GM23338 (cell line): ENCODE results near the gene NYAP2. TPM values are rescaled to one million over a fixed set of nuclear protein-coding genes. Genes with fewer than 3 reads are reported as not detected.

Source experiments
- ATAC-seq: fragments of 200-7000 bp; cut with Tn5 transposase; 3 replicates; pipeline ENCODE4 v1.9.1; 2020
- DNase-seq: peaks from one replicate; pipeline ENCODE4 v3.0.0-alpha.2; 2015; ENCODE audit warnings: low spot score
- H2AFZ ChIP-seq: fragments of 200-600 bp; sonication (generic); 2 replicates; pipeline ENCODE4 v1.8.0; 2016; ENCODE audit warnings: antibody characterized with exemption, mild to moderate bottlenecking, moderate library complexity
- H3F3A ChIP-seq: fragments of 200-600 bp; sonication (generic); replicated peaks from 2 replicates; pipeline ENCODE4 v1.8.0; 2017; ENCODE audit warnings: antibody characterized with exemption, mixed run types, low read depth
- H3K27ac ChIP-seq: fragments of 200-600 bp; sonication (generic); 2 replicates; pipeline ENCODE4 v1.6.1; 2016; ENCODE audit warnings: low read depth
- H3K27me3 ChIP-seq: fragments of 200-600 bp; sonication (generic); 2 replicates; pipeline ENCODE4 v1.8.0; 2016; ENCODE audit warnings: mild to moderate bottlenecking, mixed run types, moderate library complexity; ENCODE audit not compliant: insufficient read depth
- H3K36me3 ChIP-seq: fragments of 200-600 bp; sonication (generic); 2 replicates; pipeline ENCODE4 v1.8.0; 2016; ENCODE audit warnings: mild to moderate bottlenecking; ENCODE audit not compliant: insufficient read depth
- H3K4me1 ChIP-seq: fragments of 200-600 bp; sonication (generic); 2 replicates; pipeline ENCODE4 v1.8.0; 2016; ENCODE audit warnings: mild to moderate bottlenecking, moderate library complexity; ENCODE audit not compliant: insufficient read depth
- H3K4me2 ChIP-seq: fragments of 200-600 bp; sonication (generic); 2 replicates; pipeline ENCODE4 v1.7.1; 2017; ENCODE audit warnings: mixed run types
- H3K4me3 ChIP-seq: fragments of 200-600 bp; sonication (generic); 2 replicates; pipeline ENCODE4 v1.6.1; 2016; ENCODE audit warnings: mixed run types
- H3K79me2 ChIP-seq: fragments of 200-600 bp; sonication (generic); replicated peaks from 2 replicates; pipeline ENCODE4 v1.8.0; 2017; ENCODE audit warnings: mild to moderate bottlenecking; ENCODE audit not compliant: insufficient read depth
- H3K9me2 ChIP-seq: fragments of 200-600 bp; sonication (generic); 2 replicates; pipeline ENCODE4 v1.8.0; 2017; ENCODE audit not compliant: insufficient read depth
- H4K20me1 ChIP-seq: fragments of 200-600 bp; sonication (generic); replicated peaks from 2 replicates; pipeline ENCODE4 v1.8.0; 2017; ENCODE audit warnings: mild to moderate bottlenecking; ENCODE audit not compliant: insufficient read depth
- H3K27ac Mint-ChIP-seq: 2 replicates; pipeline ENCODE4 v1.8.0; 2020; ENCODE audit warnings: inconsistent platforms, mild to moderate bottlenecking, moderate library complexity, mixed read lengths
- H3K27me3 Mint-ChIP-seq: 3 replicates; pipeline ENCODE4 v1.8.0; 2022; ENCODE audit warnings: low read depth, mild to moderate bottlenecking, moderate library complexity, mixed read lengths, inconsistent platforms; ENCODE audit not compliant: insufficient read depth, poor library complexity
- H3K36me3 Mint-ChIP-seq: 3 replicates; pipeline ENCODE4 v1.8.0; 2021; ENCODE audit warnings: low read depth, mild to moderate bottlenecking, inconsistent platforms, moderate library complexity, mixed read lengths
- H3K4me1 Mint-ChIP-seq: 3 replicates; pipeline ENCODE4 v1.8.0; 2020; ENCODE audit warnings: mild to moderate bottlenecking, inconsistent platforms, mixed read lengths
- H3K4me3 Mint-ChIP-seq: 3 replicates; pipeline ENCODE4 v1.8.0; 2021; ENCODE audit warnings: moderate library complexity, mild to moderate bottlenecking, inconsistent platforms, mixed read lengths
- H3K9me3 Mint-ChIP-seq: 3 replicates; pipeline ENCODE4 v1.8.0; 2020; ENCODE audit warnings: moderate library complexity, mild to moderate bottlenecking, inconsistent platforms, mixed read lengths
- CREB1 ChIP-seq: fragments of 250-450 bp; sonication (Bioruptor Pico); IDR thresholded peaks from 2 replicates; pipeline ENCODE4 v1.5.0; 2020; ENCODE audit warnings: low read depth, mild to moderate bottlenecking, moderate library complexity
- EZH2 ChIP-seq: fragments of 200-600 bp; sonication (generic); IDR thresholded peaks from one replicate; pipeline ENCODE4 v1.8.0; 2017; ENCODE audit warnings: antibody characterized with exemption, mild to moderate bottlenecking, low read depth; ENCODE audit not compliant: unreplicated experiment
- EZH2phosphoT487 ChIP-seq: fragments of 200-600 bp; sonication (generic); IDR thresholded peaks from one replicate; pipeline ENCODE4 v1.8.1; 2018; ENCODE audit warnings: antibody characterized with exemption; ENCODE audit not compliant: unreplicated experiment
- JUNB ChIP-seq: IDR thresholded peaks from one replicate; pipeline ENCODE4 v1.6.1; 2016; ENCODE audit warnings: antibody characterized with exemption; ENCODE audit not compliant: unreplicated experiment
- POLR2AphosphoS5 ChIP-seq: IDR thresholded peaks from 2 replicates; pipeline ENCODE4 v1.6.1; 2016; ENCODE audit warnings: antibody characterized with exemption, low read depth
- STAT1 ChIP-seq: IDR thresholded peaks from one replicate; pipeline ENCODE4 v1.6.1; 2016; ENCODE audit warnings: antibody characterized with exemption; ENCODE audit not compliant: unreplicated experiment
- ZNF114 ChIP-seq: fragments of 250-450 bp; sonication (Bioruptor Pico); IDR thresholded peaks from 2 replicates; pipeline ENCODE4 v1.5.0; 2020; ENCODE audit warnings: mild to moderate bottlenecking, moderate library complexity
- ZNF462 ChIP-seq: fragments of 250-450 bp; sonication (Bioruptor Pico); IDR thresholded peaks from 2 replicates; pipeline ENCODE4 v1.5.0; 2020; ENCODE audit warnings: mild to moderate bottlenecking, moderate library complexity
- polyA plus RNA-seq: library from polyadenylated mRNA; unstranded; fragments of >200 nt; fragmentation: Nextera tagmentation; extraction: Ambion mirVana; gene quantifications from 2 replicates; pipeline ENCODE4 v1.2.1, GENCODE V29; 2016
- total RNA-seq: library from RNA; depleted of rRNA; stranded (reverse); fragments of >200 nt; shearing (Covaris generic); gene quantifications from 2 replicates; pipeline ENCODE4 v1.2.3, GENCODE V29; 2014
- TF ChIP-seq, protein P1 (sequence below), 2 experiments: fragments of 200-600 bp in 1 of 2; sonication (generic) in 1 of 2; conservative IDR thresholded peaks; 2 replicates each; pipeline versions ENCODE4 v1.5.1 to v1.6.1; 2016 to 2017; ENCODE audit warnings: antibody characterized with exemption in 2 of 2, low read depth in 2 of 2, mild to moderate bottlenecking in 2 of 2, moderate library complexity in 1 of 2
- TF ChIP-seq, protein P2 (sequence below): IDR thresholded peaks from 2 replicates; pipeline ENCODE4 v1.6.1; 2016; ENCODE audit warnings: antibody characterized with exemption
- TF ChIP-seq, protein P3 (sequence below): IDR thresholded peaks from one replicate; pipeline ENCODE4 v1.6.1; 2018; ENCODE audit warnings: antibody characterized with exemption; ENCODE audit not compliant: unreplicated experiment

Gene NYAP2
- total and polyA plus RNA-seq, 2 experiments from 2014 or later = not detected

GRCh38 chr2:225437319-225437718 lies 37.8 kb downstream of the NYAP2 start (continued):
- TF ChIP-seq ZNF462 (CRISPR knock-in tag) = no peak
- TF ChIP-seq ZNF114 (CRISPR knock-in tag) = no peak
- TF ChIP-seq POLR2AphosphoS5 = no peak

- no peaks in the 10 kb centered on the region for H3K36me3 Mint-ChIP-seq
- H3K4me1 Mint-ChIP-seq = no peaks in the 10 kb centered on the region
- Histone ChIP-seq H3K36me3 (no peaks in the 10 kb centered on the region), H4K20me1 (no peaks in the 10 kb centered on the region), H3K9me2 (peaks cover 8% of the 10 kb centered on the region), H3K4me3 (no peak overlapping the region), H3K27me3 (no peaks in the 10 kb centered on the region), H3F3A (no peaks in the 10 kb centered on the region), H3K4me2 (no peak overlapping the region), H3K27ac (no peak overlapping the region), H3K79me2 (no peaks in the 10 kb centered on the region), H3K4me1 (no peaks in the 10 kb centered on the region), H2AFZ (no peak overlapping the region)
- no peaks in the 10 kb centered on the region for H3K27me3 Mint-ChIP-seq
- ATAC-seq (no peak), DNase-seq (no peak)
- H3K4me3 Mint-ChIP-seq = no peak overlapping the region
- H3K9me3 Mint-ChIP-seq = no peaks in the 10 kb centered on the region
- no peak overlapping the region for H3K27ac Mint-ChIP-seq
- no peak for TF ChIP-seq EZH2
- no peak for TF ChIP-seq JUNB
- no peak for TF ChIP-seq STAT1
- TF ChIP-seq, protein P1, sequence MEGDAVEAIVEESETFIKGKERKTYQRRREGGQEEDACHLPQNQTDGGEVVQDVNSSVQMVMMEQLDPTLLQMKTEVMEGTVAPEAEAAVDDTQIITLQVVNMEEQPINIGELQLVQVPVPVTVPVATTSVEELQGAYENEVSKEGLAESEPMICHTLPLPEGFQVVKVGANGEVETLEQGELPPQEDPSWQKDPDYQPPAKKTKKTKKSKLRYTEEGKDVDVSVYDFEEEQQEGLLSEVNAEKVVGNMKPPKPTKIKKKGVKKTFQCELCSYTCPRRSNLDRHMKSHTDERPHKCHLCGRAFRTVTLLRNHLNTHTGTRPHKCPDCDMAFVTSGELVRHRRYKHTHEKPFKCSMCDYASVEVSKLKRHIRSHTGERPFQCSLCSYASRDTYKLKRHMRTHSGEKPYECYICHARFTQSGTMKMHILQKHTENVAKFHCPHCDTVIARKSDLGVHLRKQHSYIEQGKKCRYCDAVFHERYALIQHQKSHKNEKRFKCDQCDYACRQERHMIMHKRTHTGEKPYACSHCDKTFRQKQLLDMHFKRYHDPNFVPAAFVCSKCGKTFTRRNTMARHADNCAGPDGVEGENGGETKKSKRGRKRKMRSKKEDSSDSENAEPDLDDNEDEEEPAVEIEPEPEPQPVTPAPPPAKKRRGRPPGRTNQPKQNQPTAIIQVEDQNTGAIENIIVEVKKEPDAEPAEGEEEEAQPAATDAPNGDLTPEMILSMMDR (conservative IDR thresholded peaks at IDR 0.05; ENCODE audit: low read depth in 2 of 2) = no peak
- no peak for TF ChIP-seq EZH2phosphoT487
- TF ChIP-seq, protein P2, sequence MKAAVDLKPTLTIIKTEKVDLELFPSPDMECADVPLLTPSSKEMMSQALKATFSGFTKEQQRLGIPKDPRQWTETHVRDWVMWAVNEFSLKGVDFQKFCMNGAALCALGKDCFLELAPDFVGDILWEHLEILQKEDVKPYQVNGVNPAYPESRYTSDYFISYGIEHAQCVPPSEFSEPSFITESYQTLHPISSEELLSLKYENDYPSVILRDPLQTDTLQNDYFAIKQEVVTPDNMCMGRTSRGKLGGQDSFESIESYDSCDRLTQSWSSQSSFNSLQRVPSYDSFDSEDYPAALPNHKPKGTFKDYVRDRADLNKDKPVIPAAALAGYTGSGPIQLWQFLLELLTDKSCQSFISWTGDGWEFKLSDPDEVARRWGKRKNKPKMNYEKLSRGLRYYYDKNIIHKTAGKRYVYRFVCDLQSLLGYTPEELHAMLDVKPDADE = no peak
- no peak for TF ChIP-seq ZNF114 (CRISPR knock-in tag)
- TF ChIP-seq, protein P3, sequence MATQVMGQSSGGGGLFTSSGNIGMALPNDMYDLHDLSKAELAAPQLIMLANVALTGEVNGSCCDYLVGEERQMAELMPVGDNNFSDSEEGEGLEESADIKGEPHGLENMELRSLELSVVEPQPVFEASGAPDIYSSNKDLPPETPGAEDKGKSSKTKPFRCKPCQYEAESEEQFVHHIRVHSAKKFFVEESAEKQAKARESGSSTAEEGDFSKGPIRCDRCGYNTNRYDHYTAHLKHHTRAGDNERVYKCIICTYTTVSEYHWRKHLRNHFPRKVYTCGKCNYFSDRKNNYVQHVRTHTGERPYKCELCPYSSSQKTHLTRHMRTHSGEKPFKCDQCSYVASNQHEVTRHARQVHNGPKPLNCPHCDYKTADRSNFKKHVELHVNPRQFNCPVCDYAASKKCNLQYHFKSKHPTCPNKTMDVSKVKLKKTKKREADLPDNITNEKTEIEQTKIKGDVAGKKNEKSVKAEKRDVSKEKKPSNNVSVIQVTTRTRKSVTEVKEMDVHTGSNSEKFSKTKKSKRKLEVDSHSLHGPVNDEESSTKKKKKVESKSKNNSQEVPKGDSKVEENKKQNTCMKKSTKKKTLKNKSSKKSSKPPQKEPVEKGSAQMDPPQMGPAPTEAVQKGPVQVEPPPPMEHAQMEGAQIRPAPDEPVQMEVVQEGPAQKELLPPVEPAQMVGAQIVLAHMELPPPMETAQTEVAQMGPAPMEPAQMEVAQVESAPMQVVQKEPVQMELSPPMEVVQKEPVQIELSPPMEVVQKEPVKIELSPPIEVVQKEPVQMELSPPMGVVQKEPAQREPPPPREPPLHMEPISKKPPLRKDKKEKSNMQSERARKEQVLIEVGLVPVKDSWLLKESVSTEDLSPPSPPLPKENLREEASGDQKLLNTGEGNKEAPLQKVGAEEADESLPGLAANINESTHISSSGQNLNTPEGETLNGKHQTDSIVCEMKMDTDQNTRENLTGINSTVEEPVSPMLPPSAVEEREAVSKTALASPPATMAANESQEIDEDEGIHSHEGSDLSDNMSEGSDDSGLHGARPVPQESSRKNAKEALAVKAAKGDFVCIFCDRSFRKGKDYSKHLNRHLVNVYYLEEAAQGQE = no peak
- TF ChIP-seq CREB1 (CRISPR knock-in tag) = no peak
These were observed 38.7 kb downstream of the NYAP2 start for GRCh38 chr2:225438248-225438647.
